A673 (cell line): Measurements from ENCODE around the gene SH2D3C.

Experiments used
- CTCF ChIP-seq: fragments of 300-800, 200-600 bp; sonication (generic); conservative IDR thresholded peaks from 2 replicates; pipeline ENCODE4 v1.5.1; 2017; ENCODE audit warnings: low read depth, mild to moderate bottlenecking, antibody characterized with exemption, low read length, moderate library complexity, mixed read lengths
- EZH2 ChIP-seq: fragments of 200-600 bp; sonication (generic); IDR thresholded peaks from 2 replicates; pipeline ENCODE4 v1.6.1; 2017; ENCODE audit warnings: borderline replicate concordance, low read depth, mild to moderate bottlenecking, mixed read lengths, antibody characterized with exemption, low read length; ENCODE audit not compliant: poor library complexity, severe bottlenecking

DNA sequence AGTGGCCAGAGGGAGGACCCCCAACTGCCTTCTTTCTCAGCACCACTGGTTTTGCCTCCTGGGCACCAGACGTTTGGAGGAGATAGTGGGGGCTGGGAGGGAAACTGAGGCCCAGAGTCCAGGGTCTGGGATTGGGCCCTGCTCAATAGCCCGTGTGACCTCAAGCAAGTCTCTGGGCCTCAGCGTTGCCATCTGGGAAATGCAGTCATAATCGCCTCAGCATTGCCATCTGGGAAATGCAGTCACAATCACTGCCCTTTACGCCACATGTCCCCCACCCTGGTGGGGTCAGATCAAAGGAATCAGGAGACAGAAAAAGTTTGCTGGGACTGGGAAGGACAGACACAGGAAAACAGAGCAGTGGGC, 1.6 kb downstream of the SH2D3C start:
- TF ChIP-seq CTCF, result no peak
- no peak for TF ChIP-seq EZH2
